AG10803 (cell line): ENCODE measurements around the gene MTCL1.
A peak's percentile ranks its signal among the peaks of the same experiment; 100 is the strongest.

ENCODE experiments used
- DNase-seq: peaks from one replicate; pipeline ENCODE4 v3.0.0; 2010; ENCODE audit warnings: low read depth
- H3K4me3 ChIP-seq: 2 replicates; pipeline ENCODE4 v1.5.1; 2011; ENCODE audit warnings: mild to moderate bottlenecking, low read length, control low read depth
- CTCF ChIP-seq: conservative IDR thresholded peaks from 2 replicates; pipeline ENCODE4 v1.5.1; 2011; ENCODE audit warnings: mild to moderate bottlenecking, low read length, control low read depth, inconsistent platforms

Gene MTCL1

DNA sequence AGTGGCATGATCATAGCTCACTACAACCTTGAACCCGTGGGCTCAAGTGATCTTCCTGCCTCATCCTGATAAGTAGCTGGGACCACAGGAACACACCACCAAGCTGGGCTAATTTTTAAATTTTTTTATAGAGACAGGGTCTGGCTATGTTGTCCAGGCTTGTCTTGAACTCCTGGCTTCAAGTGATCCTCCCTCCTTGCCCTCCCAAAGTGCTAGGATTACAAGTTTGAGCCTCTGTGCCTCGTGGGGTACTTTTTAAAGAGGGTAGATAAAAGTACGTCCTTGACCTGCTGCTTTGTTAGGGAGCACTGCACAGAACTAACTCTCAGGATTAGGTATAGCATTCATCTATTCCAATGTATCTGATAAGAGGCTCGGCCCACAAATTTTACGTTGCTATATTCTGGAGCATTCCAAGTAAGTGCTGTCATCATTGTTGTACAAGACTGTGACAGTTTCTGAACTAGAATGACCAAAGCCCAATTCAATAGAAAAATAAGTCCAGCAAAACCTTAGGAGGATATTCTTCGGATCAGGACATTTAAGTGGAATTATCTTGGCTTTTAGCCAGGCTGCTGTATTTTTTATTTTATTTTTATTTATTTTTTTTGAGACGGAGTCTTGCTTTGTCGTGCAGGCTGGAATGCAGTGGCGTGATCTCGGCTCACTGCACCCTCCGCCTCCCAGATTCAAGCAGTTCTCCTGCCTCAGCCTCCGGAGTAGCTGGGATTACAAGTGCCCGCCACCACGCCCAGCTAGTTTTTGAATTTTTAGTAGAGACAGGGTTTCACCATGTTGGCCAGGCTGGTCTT, 4.1 kb downstream of the MTCL1 start:
- no peak for DNase-seq
- no peak for TF ChIP-seq CTCF
- H3K4me3 ChIP-seq, result peak overlapping the region; percentile 67

- no peak for TF ChIP-seq CTCF
- no peak for DNase-seq
- 0 out of 2 replicates have a peak overlapping the region, but pooled peaks have one; percentile 5 for H3K4me3 ChIP-seq
These were observed 6.4 kb downstream of the MTCL1 start for GRCh38 chr18:8711736-8712135.

DNA sequence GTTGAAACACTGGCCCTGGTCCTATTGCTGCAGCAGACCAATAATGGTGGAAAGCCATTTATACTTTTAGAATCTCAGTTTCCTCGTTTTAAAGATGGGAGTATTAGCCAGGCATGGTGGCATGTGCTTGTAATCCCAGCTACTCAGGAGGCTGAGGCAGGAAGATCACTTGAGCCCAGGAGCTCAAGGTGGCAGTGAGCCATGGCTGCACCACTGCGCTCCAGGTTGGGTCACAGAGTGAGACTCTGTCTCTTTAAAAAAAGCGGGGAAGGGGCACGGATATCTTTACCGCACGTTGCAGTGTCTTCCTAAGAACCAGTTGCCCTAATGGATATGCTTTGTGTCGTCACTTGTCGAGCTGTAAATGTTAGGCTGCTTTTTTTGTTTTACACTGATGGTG, 8.3 kb downstream of the MTCL1 start:
- no peak for TF ChIP-seq CTCF
- H3K4me3 ChIP-seq, result no peak overlapping the region
- DNase-seq, result no peak

- no peak for TF ChIP-seq CTCF
- H3K4me3 ChIP-seq, result no peak overlapping the region
- no peak for DNase-seq
These were observed 10.2 kb downstream of the MTCL1 start for GRCh38 chr18:8715599-8715998.

DNA sequence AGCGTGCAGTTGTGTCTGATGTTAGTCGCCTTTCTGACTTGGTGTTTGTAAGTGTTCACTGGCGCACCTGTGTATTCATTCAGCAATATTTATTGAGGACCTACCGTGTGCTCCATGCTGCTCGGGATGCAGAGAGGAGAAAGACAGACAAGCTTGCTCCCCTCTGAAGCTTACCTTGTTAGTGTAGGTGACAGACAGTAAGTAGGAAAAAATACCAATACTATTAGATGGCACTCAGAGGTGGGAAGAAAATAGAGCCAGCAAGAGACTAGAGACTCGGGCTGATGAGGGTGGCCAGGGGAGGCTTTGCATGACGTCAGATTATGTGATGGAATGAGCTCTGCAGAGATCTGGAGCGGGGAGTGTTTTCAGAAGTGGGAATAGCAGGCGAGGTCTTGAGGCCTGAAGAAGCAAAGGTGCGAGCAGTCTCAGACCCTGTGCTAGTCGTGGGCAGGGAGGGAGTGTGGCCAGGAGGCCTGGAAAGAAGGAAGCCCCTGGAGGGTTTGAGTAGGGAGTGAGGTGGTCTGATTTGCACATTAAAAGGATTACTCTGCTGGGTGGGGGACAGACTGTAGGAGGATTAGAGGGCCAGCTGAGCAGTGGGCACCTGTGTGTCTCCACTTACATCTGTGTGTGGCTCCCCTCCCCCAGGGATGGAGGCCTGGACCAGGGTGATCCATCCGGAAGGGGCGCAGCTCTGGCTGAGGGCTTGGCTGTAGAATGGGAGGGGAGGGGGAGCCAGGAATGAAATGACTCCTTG, 11.8 kb downstream of the MTCL1 start:
- H3K4me3 ChIP-seq, result no peak overlapping the region
- no peak for DNase-seq
- no peak for TF ChIP-seq CTCF

DNA sequence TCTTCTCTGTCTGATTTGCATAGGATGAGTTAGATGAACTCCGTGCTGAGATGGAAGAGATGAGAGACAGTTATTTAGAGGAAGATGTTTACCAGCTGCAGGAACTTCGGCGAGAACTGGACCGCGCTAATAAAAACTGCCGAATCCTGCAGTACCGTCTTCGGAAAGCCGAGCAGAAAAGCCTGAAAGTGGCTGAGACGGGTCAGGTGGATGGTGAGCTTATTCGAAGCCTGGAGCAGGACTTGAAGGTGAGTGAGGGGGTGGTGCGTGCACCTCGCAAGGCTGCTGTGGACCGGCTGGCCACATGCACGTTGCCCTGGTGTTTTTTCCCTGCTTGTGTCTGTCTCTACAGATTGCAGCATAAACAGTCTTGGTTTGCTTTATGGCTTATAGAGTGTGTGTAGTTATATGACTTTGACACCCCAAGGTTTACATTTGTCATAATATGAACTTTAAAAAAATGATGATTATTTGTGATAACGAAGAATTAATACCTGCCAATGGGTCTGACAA, 13.1 kb downstream of the MTCL1 start:
- no peak for DNase-seq
- TF ChIP-seq CTCF, result no peak
- H3K4me3 ChIP-seq, result no peak overlapping the region
